HG03139 (cell line): ENCODE results near the gene FSTL5.
"Not testable (repeated sequence)": the region's sequence is repeated elsewhere in the genome, so short reads cannot be mapped to it uniquely, and the experiment has no call there.

Experiments used
- ATAC-seq: cut with Tn5 transposase; IDR thresholded peaks from one replicate; pipeline ENCODE4 v1.9.1; 2021; ENCODE audit not compliant: unreplicated experiment

Gene FSTL5

DNA sequence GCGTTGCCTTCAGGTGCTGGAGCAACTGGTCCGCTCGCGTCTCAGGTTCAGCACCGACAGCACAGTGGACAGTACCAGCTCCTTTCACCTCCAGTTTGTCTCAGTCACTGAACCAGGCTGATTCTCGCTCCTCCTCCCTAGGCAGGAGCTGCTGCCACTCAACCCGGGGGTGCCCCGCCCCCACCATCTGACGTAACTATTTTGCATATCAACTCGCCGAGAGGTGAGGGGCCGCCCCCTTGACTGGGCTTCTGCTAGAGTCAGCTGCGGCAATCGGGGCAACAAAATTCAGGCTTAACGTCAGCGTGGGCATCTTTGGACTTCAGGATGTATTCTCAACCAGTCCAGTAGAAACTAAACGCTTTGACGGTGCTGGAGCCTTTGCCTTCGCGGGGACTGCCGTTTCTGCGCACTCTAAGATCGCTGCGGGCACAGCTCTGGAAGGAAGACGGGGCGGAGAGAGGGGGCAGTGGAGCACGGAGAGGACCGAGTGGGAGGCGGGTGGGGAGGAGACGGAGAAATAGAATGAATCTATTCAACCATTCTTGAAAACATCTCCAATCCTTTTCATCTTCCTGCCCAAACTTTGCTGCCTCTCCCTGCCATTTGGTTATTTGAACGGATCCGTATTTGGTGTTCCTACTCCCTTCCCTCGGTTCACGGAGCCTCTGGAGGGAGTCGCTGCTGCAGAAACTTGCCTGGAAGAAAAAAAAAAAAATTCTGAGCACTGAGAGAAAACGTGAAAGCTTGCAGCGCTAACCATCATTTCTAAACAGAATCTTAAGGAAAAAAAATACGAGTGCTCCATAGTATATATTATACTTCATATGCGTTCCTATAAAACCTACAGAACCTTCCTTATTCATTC lies at the start of gene FSTL5:
FSTL5 (minus strand) TSS at position 109 of the 868 bp plus-strand sequence. CDS start 52,604 bp downstream, outside the sequence.
- peak; percentile 83 for ATAC-seq

- no peak for ATAC-seq
Observed at GRCh38 chr4:162209706-162210105, 45.9 kb upstream of the FSTL5 start.

- not testable (repeated sequence) for ATAC-seq
Observed at GRCh38 chr4:162203478-162203877, 39.7 kb upstream of the FSTL5 start.

GRCh38 chr4:162201673-162202072 lies 37.9 kb upstream of the FSTL5 start:
- ATAC-seq, result no peak

DNA sequence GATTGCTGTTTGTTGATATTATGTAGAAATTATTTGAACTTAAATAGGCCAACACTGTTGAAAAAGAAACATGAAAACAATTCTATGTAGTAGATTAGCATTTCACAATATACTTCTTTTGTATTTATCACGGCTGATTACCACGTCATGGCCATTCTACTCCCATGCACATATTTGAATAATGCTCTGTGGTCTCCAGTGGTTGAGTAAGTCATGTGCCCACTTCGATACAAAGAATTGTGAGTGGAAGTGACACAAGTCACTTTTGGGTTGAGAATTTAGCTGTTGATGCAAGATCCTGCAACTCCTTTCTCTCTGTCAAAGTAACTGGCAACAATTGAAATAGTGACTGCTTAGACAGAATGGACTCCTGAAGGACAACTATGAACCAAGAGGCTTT lies 6.7 kb upstream of the FSTL5 start:
- ATAC-seq, result no peak

DNA sequence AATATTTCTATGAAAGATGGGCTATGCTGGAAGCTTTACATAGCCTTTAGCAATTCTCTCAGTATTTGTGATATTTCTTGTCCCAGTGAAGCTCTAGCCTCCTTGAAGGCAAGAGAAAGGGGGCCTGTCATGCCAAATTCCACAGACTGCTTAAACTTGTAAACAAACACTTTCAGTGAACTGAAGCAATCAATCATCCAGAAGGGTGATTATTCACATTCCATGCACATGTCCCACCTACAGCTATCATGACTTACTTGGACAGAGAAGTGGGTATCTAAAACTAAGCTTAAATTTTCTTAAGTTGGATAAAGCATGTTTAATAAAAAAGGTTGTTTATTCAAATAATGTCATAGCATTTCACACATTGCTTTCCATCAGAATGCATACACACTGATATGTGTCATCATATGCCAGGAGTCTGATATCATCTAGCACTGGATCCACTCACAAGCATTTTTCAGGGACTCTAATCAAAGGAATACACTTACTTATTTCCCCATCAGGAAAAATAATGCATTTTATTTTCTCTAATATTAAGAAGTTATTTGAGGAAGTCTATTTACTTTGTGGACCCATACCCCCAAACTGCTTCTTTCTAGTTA lies 1.2 kb upstream of the FSTL5 start:
- no peak for ATAC-seq

DNA sequence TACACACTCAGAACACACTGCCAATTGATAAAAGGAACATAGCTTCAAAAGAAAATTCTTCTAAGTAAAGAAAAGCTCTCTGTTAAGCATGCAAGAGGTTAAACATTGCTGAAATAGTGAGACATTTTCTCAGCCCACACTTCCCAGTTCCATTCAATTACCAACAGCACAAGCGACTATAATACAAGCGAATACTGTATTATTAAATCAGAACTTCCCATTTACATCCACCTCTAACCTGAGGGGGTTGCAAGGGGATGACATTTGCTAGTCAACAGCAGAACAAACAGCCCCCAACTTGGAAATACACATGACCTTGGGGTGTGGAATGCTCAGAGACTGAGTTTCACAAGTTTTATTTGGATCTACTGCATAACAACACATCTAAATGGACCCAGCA lies 1.1 kb downstream of the FSTL5 start:
- no peak for ATAC-seq

- no peak for ATAC-seq
Observed at GRCh38 chr4:162157241-162157640, 6.6 kb downstream of the FSTL5 start.

DNA sequence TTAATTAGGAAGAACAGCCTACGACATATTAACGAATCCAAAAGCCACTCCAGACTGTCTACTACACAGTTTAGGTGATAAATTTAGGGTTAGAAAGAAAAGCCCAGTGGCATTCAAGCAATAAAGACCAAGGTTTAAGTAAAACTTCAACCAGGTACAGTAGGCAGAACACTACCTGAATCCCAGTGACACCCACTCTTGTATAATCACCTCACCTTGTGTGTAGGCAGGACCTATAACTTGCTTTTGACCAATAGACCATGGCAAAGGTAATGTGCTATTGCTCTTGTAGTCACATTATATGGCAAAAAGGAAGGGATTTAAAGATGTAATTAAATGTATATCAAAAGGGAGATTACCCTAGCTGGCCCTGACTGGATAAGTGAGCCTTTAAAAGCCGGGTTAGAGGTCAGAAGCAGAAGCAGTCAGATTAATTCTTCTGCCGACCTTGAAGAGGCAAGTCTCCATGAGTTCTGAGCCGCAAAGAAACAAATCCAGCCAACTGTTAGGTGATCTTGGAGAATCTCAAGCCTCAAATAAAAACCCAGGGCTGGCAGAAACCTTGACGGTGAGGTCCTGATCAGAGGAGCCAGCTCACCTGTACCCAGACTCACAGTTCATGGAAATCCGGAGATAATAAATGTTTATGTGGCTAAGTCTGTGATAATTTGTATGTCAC lies 8.8 kb downstream of the FSTL5 start:
- no peak for ATAC-seq

DNA sequence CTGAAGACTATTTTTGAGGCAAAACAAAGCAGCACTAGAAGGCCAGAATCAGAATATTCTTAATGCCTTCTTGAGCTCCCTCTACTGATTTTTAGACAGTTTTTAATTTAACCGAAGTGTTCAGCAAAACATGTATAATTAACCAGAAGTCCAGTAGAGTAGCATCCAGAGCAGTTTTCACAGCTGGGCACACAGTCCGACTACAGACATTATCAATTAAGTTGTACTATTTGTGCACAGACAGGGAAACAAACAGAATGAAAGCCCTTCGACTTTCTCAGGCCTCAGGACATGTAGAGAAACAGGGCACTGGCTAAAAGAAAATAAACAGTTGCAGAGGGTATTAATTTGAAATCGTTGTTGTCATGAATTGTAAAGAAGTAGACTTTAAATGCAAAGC lies 11.9 kb downstream of the FSTL5 start:
- ATAC-seq, result no peak

GRCh38 chr4:162151386-162151785 lies 12.4 kb downstream of the FSTL5 start:
- no peak for ATAC-seq

GRCh38 chr4:162149644-162150043 lies 14.2 kb downstream of the FSTL5 start:
- no peak for ATAC-seq

GRCh38 chr4:162140051-162140683 lies 23.6 kb downstream of the FSTL5 start:
- ATAC-seq, result no peak

GRCh38 chr4:162139412-162139811 lies 24.4 kb downstream of the FSTL5 start:
- no peak for ATAC-seq

GRCh38 chr4:162131256-162131655 lies 32.5 kb downstream of the FSTL5 start:
- ATAC-seq, result no peak

- ATAC-seq, result no peak
Observed at GRCh38 chr4:162126729-162127128, 37.1 kb downstream of the FSTL5 start.

DNA sequence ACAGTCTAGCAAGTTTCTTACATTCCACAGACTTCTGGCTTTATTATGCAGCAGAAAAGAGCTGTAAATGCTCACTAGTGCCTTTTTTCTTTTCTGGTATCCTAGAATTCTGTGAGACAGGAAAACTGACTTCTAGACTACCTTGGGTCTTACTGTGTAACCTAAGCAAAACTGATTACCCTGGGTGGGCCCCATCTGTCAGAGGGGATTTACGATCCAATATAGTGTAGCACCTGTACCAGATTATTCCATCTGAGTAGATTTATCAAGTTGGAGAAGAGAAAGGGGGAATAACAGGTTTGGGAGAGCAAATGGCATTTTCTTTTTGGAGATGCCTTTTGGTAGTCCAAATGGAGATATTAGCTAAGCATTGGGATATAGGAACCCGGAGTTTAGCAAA lies 46.7 kb downstream of the FSTL5 start:
- ATAC-seq, result no peak

DNA sequence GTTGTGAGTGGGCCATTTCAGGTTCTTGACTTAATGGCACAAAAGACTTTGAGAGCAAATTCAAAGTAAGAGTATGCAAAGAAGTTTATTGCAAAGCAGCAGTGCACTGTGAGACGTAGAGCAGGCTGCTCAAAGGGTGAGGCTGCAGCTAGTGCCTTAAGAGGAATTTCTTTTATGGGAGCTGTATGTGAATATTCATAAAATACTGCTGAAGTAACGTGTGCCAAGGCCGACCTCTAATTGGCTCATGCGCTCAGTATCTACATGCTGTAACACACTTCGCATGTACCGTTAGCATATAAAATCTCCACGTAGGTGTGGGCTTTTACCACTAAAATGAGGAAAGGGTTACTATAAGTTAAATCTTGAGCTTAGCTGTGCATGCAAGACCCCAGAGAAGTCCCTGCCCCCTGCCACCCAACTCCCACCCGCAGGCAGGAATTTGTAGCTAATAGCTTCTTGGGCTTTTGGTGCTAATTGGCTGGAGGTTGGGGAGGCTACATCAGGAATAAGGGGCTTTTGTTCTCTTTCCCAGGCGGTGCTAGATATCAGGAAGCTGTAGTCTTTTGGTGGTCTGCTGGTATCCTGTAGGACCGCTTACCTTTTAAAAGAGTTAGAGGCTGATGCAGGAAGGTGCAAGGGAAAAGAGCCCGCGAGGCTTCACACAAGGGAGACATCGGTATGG lies 47.6 kb downstream of the FSTL5 start:
- no peak for ATAC-seq

DNA sequence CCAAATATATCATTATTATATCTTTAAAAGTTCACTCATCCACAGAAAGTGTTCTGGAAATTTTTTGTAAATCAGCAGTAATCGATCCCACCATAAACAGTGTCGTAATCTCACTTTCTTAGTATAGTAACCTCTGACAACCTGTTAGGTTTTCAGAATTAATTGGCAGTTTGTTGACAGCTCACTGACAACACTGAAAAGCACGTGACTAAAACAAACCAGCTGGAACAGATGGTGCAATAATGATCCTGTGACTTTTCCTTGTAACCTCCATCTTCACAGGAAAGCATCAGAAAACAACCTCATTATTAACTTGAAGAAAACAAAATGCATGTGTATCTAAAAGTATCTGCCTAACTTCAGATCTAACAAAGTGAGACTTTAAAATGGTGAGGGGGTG lies 48.5 kb downstream of the FSTL5 start:
- no peak for ATAC-seq

DNA sequence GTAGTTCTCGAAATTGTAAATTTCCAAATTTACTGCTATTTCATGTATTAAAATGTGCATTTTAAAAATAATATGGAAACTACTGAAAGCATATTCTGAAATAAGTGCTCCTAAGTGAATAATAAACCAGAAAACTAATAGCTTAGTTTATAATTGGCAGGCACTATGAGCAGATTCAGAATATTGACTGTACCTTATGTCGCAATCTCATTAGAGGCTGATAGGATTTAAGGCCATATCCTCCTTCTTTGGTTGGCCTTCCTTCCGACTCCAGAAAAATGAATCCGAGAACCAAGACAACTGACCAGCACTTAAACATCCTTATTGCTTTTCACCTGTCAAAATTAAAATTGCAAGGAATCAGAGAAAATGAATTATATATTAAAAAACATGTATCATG lies 52.7 kb downstream of the FSTL5 start:
- ATAC-seq, result no peak
